IMR-90 (cell line): ENCODE results near the gene MAP3K9. TPM values are rescaled to one million over a fixed set of nuclear protein-coding genes. Genes with fewer than 3 reads are reported as not detected.

Experiments
- ATAC-seq: fragments of 200-7000 bp; cut with Tn5 transposase; 2 replicates; pipeline ENCODE4 v1.9.1; 2020; ENCODE audit warnings: low read depth, mild to moderate bottlenecking, moderate library complexity
- BruUV-seq: library from RNA; stranded (reverse); fragments of 400-500 nt; replicated peaks from 2 replicates; lab custom pipeline; 2021; lab: Mats Ljungman, UMichigan
- CTCF ChIA-PET: fragments of 300-600 bp; formaldehyde crosslinking; extraction: SDS; loops from one replicate; lab custom pipeline; 2021; ENCODE audit warnings: antibody characterized with exemption; lab: Yijun Ruan, JAX
- POLR2A ChIA-PET: fragments of 300-600 bp; sonication (Branson Sonifier 250); formaldehyde crosslinking; loops from one replicate; lab custom pipeline; 2022; ENCODE audit warnings: antibody characterized with exemption; ENCODE audit not compliant: unreplicated experiment; lab: Charles Lee
- DNase-seq: peaks from one replicate; pipeline ENCODE4 v3.0.0; 2013
- H2AFZ ChIP-seq: replicated peaks from 2 replicates; pipeline ENCODE3; 2013; ENCODE audit warnings: low read length, mild to moderate bottlenecking; ENCODE audit not compliant: poor library complexity
- H2AK5ac ChIP-seq: 2 replicates; pipeline ENCODE4 v1.6.1; 2013; ENCODE audit warnings: low read depth, low read length, inconsistent platforms
- H2AK9ac ChIP-seq: replicated peaks from 2 replicates; pipeline ENCODE3; 2013; ENCODE audit warnings: mild to moderate bottlenecking, low read depth, low read length, moderate library complexity; ENCODE audit not compliant: poor library complexity
- H2BK120ac ChIP-seq: 2 replicates; pipeline ENCODE4 v1.6.1; 2013; ENCODE audit warnings: low read depth, low read length, inconsistent platforms
- H2BK15ac ChIP-seq: 3 replicates; pipeline ENCODE4 v1.6.1; 2013; ENCODE audit warnings: low read depth, low read length, inconsistent platforms
- H2BK20ac ChIP-seq: 2 replicates; pipeline ENCODE4 v1.6.1; 2013; ENCODE audit warnings: low read depth, mild to moderate bottlenecking, inconsistent platforms, low read length, moderate library complexity
- H2BK5ac ChIP-seq: 2 replicates; pipeline ENCODE4 v1.6.1; 2013; ENCODE audit warnings: mild to moderate bottlenecking, low read depth, low read length, inconsistent platforms; ENCODE audit not compliant: poor library complexity, severe bottlenecking
- H3K14ac ChIP-seq: replicated peaks from 2 replicates; pipeline ENCODE4 v1.6.1; 2013; ENCODE audit warnings: low read depth, low read length, inconsistent platforms
- H3K18ac ChIP-seq: 2 replicates; pipeline ENCODE4 v1.6.1; 2013; ENCODE audit warnings: low read depth, low read length, control low read depth
- H3K23ac ChIP-seq: 2 replicates; pipeline ENCODE4 v1.6.1; 2013; ENCODE audit warnings: low read depth, low read length, inconsistent platforms
- H3K27ac ChIP-seq: 2 replicates; pipeline ENCODE4 v1.5.1; 2013; ENCODE audit warnings: mild to moderate bottlenecking, control low read depth, low read length; ENCODE audit not compliant: insufficient read depth
- H3K27me3 ChIP-seq: 2 replicates; pipeline ENCODE4 v1.6.1; 2013; ENCODE audit warnings: low read length; ENCODE audit not compliant: control insufficient read depth, insufficient read depth
- H3K36me3 ChIP-seq: 2 replicates; pipeline ENCODE4 v1.6.1; 2013; ENCODE audit warnings: low read length, mixed read lengths; ENCODE audit not compliant: control insufficient read depth, insufficient read depth
- H3K4ac ChIP-seq: 2 replicates; pipeline ENCODE4 v1.6.1; 2013; ENCODE audit warnings: low read depth, low read length, inconsistent platforms
- H3K4me1 ChIP-seq: 2 replicates; pipeline ENCODE4 v1.6.1; 2013; ENCODE audit warnings: low read length, mixed read lengths; ENCODE audit not compliant: control insufficient read depth, insufficient read depth
- H3K4me2 ChIP-seq: 2 replicates; pipeline ENCODE4 v1.6.1; 2013; ENCODE audit warnings: low read depth, mild to moderate bottlenecking, control low read depth, low read length, moderate library complexity
- H3K4me3 ChIP-seq: 2 replicates; pipeline ENCODE4 v1.5.1; 2013; ENCODE audit warnings: low read depth, mild to moderate bottlenecking, control low read depth, low read length, moderate library complexity; ENCODE audit not compliant: insufficient read depth
- H3K56ac ChIP-seq: 2 replicates; pipeline ENCODE4 v1.6.1; 2013; ENCODE audit warnings: low read length, inconsistent platforms; ENCODE audit not compliant: insufficient read depth; ENCODE audit errors: extremely low read depth
- H3K79me1 ChIP-seq, 2 experiments: 2 replicates each; pipeline ENCODE4 v1.6.1; 2013; ENCODE audit warnings: low read length in 2 of 2, inconsistent platforms in 1 of 2, low read depth in 1 of 2
- H3K9ac ChIP-seq: 2 replicates; pipeline ENCODE4 v1.6.1; 2013; ENCODE audit warnings: low read depth, low read length, control low read depth
- H3K9me1 ChIP-seq: 2 replicates; pipeline ENCODE4 v1.6.1; 2013; ENCODE audit warnings: low read length, inconsistent platforms; ENCODE audit not compliant: insufficient read depth
- H3K9me3 ChIP-seq: 2 replicates; pipeline ENCODE4 v1.6.1; 2013; ENCODE audit warnings: low read length; ENCODE audit not compliant: control insufficient read depth, insufficient read depth
- H4K20me1 ChIP-seq: 2 replicates; pipeline ENCODE4 v1.6.1; 2013; ENCODE audit warnings: low read length, inconsistent platforms; ENCODE audit not compliant: insufficient read depth
- H4K5ac ChIP-seq: 2 replicates; pipeline ENCODE4 v1.6.1; 2013; ENCODE audit warnings: mild to moderate bottlenecking, low read depth, low read length, control low read depth
- H4K8ac ChIP-seq, 2 experiments: 2 replicates each; pipeline ENCODE4 v1.6.1; 2013; ENCODE audit warnings: low read depth in 2 of 2, low read length in 2 of 2, control low read depth in 1 of 2, inconsistent platforms in 1 of 2
- H4K91ac ChIP-seq: 2 replicates; pipeline ENCODE4 v1.6.1; 2013; ENCODE audit warnings: low read depth, low read length, inconsistent platforms; ENCODE audit not compliant: insufficient read depth
- CEBPB ChIP-seq: IDR thresholded peaks from 2 replicates; pipeline ENCODE4 v1.6.1; 2012; ENCODE audit warnings: low read depth, low read length, improper control_type of control experiment
- CHD1 ChIP-seq: IDR thresholded peaks from 2 replicates; pipeline ENCODE4 v1.6.1; 2012; ENCODE audit warnings: low read depth, low read length, improper control_type of control experiment
- FOS ChIP-seq: fragments of 150-350 bp; IDR thresholded peaks from 2 replicates; pipeline ENCODE4 v1.6.1; 2016; ENCODE audit warnings: low read depth, low read length
- MAFK ChIP-seq: IDR thresholded peaks from 2 replicates; pipeline ENCODE4 v1.6.1; 2012; ENCODE audit warnings: low read depth, low read length, improper control_type of control experiment
- MAZ ChIP-seq: IDR thresholded peaks from 2 replicates; pipeline ENCODE4 v1.6.1; 2012; ENCODE audit warnings: low read depth, mild to moderate bottlenecking, low read length, improper control_type of control experiment, moderate library complexity, borderline replicate concordance
- MXI1 ChIP-seq: IDR thresholded peaks from 2 replicates; pipeline ENCODE4 v1.6.1; 2012; ENCODE audit warnings: low read depth, mild to moderate bottlenecking, low read length, moderate library complexity, borderline replicate concordance
- NFE2L2 ChIP-seq: fragments of 150-350 bp; IDR thresholded peaks from 2 replicates; pipeline ENCODE4 v1.6.1; 2016; ENCODE audit warnings: low read depth, mild to moderate bottlenecking, low read length
- POLR2A ChIP-seq: IDR thresholded peaks from 2 replicates; pipeline ENCODE4 v1.6.1; 2012; ENCODE audit warnings: mild to moderate bottlenecking, low read depth, low read length
- RAD21 ChIP-seq: IDR thresholded peaks from 2 replicates; pipeline ENCODE4 v1.6.1; 2012; ENCODE audit warnings: low read length, improper control_type of control experiment
- RFX5 ChIP-seq: IDR thresholded peaks from 2 replicates; pipeline ENCODE4 v1.8.0; 2012; ENCODE audit warnings: low read depth, mild to moderate bottlenecking, low read length, moderate library complexity
- SMC3 ChIP-seq: fragments of 150-350 bp; IDR thresholded peaks from 2 replicates; pipeline ENCODE4 v1.6.1; 2016; ENCODE audit warnings: low read depth, mild to moderate bottlenecking, antibody characterized with exemption, low read length, moderate library complexity
- WGBS, 2 experiments: methylation state at CpG; one replicate each; pipeline versions ENCODE4 v1.1.5 to v1.1.7; 2013; ENCODE audit warnings: missing lambda C conversion rate in 2 of 2; ENCODE audit not compliant: insufficient read length in 1 of 2; ENCODE audit errors: extremely low coverage in 2 of 2; 5-methylcytosine and 5-hydroxymethylcytosine counted together
- dilution Hi-C: fragments of 300-500 bp; cut with HindIII; formaldehyde crosslinking; loops from one replicate; pipeline ENCODE4 v1.14.3; 2018; ENCODE audit warnings: low sequenced_read_pairs; ENCODE audit not compliant: unreplicated experiment
- in situ Hi-C: fragments of 300-500 bp; cut with MboI; formaldehyde crosslinking; loops from 3 replicates; pipeline ENCODE4 v1.14.3; 2019; ENCODE audit warnings: low sequenced_read_pairs, inconsistent platforms, mixed read lengths
- intact Hi-C: fragments of 100-400 bp; cut with micrococcal nuclease; formaldehyde crosslinking; loops from 2 replicates; pipeline ENCODE4 v1.10.0; 2022
- polyA plus RNA-seq, 3 experiments: library from polyadenylated mRNA; depleted of rRNA; stranded (reverse); fragments of >200 nt; gene quantifications; 2 replicates each; pipeline ENCODE4 v1.2.3, GENCODE V29; 2012; ENCODE audit warnings: low replicate concordance in 1 of 3
- total RNA-seq: library from RNA; depleted of rRNA; stranded (reverse); fragments of >200 nt; gene quantifications from 2 replicates; pipeline ENCODE4 v1.2.3, GENCODE V29; 2012

Gene MAP3K9
- total and polyA plus RNA-seq, 2 of the 4 experiments (the other 2 are of a cell fraction) = 0.17 to 0.18 TPM

GRCh38 chr14:70753518-70753953 is 55.8 kb downstream of the MAP3K9 start:
- Histone ChIP-seq H3K79me1 (no peaks in the 10 kb centered on the region), H4K20me1 (no peaks in the 10 kb centered on the region), H3K18ac (no peak overlapping the region), H3K4me1 (no peaks in the 10 kb centered on the region), H2BK120ac (no peak overlapping the region), H3K27me3 (no peaks in the 10 kb centered on the region; the same call in 1 of the 2 replicates), H2BK5ac (no peak overlapping the region), H3K14ac (no peak overlapping the region), H3K4me3 (no peak overlapping the region), H3K36me3 (no peaks in the 10 kb centered on the region), H3K27ac (no peak overlapping the region), H3K9me3 (no peaks in the 10 kb centered on the region), H3K23ac (no peak overlapping the region), H4K8ac (no peak overlapping the region), H3K9me1 (no peaks in the 10 kb centered on the region), H2BK15ac (no peak overlapping the region), H4K91ac (no peak overlapping the region), H3K4ac (no peak overlapping the region), H3K56ac (no peak overlapping the region), H3K4me2 (no peak overlapping the region), H4K5ac (no peak overlapping the region), H2BK20ac (no peak overlapping the region), H3K9ac (no peak overlapping the region), H2AK9ac (no peak overlapping the region), H2AK5ac (no peak overlapping the region), H2AFZ (no peak overlapping the region)
- CTCF ChIA-PET = no interaction called here
- ATAC-seq (no peak), DNase-seq (no peak)
- POLR2A ChIA-PET = no interaction called here
- in situ Hi-C loops = no loop called here
- WGBS, 2 experiments = 80% methylated on average over 1 of the region's 4 CpGs; no CpG with 5 or more reads in 1 of the 2 experiments
- dilution Hi-C loops = no loop called here
- TF ChIP-seq CHD1 (no peak), MAZ (no peak), RFX5 (no peak), NFE2L2 (no peak), MXI1 (no peak), FOS (no peak), RAD21 (no peak), POLR2A (no peak), CEBPB (no peak), MAFK (no peak), SMC3 (no peak)
- intact Hi-C loops = no loop called here
- no TSS peak for BruUV-seq
